IMR-90 (cell line): ENCODE measurements around the gene MAFF. TPM values are rescaled to one million over a fixed set of nuclear protein-coding genes. Genes with fewer than 3 reads are reported as not detected.
A peak's percentile ranks its signal among the peaks of the same experiment; 100 is the strongest.

Source experiments
- ATAC-seq: fragments of 200-7000 bp; cut with Tn5 transposase; 2 replicates; pipeline ENCODE4 v1.9.1; 2020; ENCODE audit warnings: low read depth, mild to moderate bottlenecking, moderate library complexity
- BruUV-seq: library from RNA; stranded (reverse); fragments of 400-500 nt; replicated peaks from 2 replicates; lab custom pipeline; 2021; lab: Mats Ljungman, UMichigan
- CTCF ChIA-PET: fragments of 300-600 bp; formaldehyde crosslinking; extraction: SDS; loops from one replicate; lab custom pipeline; 2021; ENCODE audit warnings: antibody characterized with exemption; lab: Yijun Ruan, JAX
- POLR2A ChIA-PET: fragments of 300-600 bp; sonication (Branson Sonifier 250); formaldehyde crosslinking; loops from one replicate; lab custom pipeline; 2022; ENCODE audit warnings: antibody characterized with exemption; ENCODE audit not compliant: unreplicated experiment; lab: Charles Lee
- DNase-seq: peaks from one replicate; pipeline ENCODE4 v3.0.0; 2013
- H2AFZ ChIP-seq: replicated peaks from 2 replicates; pipeline ENCODE3; 2013; ENCODE audit warnings: low read length, mild to moderate bottlenecking; ENCODE audit not compliant: poor library complexity
- H2AK5ac ChIP-seq: 2 replicates; pipeline ENCODE4 v1.6.1; 2013; ENCODE audit warnings: low read depth, low read length, inconsistent platforms
- H2AK9ac ChIP-seq: replicated peaks from 2 replicates; pipeline ENCODE3; 2013; ENCODE audit warnings: mild to moderate bottlenecking, low read depth, low read length, moderate library complexity; ENCODE audit not compliant: poor library complexity
- H2BK120ac ChIP-seq: 2 replicates; pipeline ENCODE4 v1.6.1; 2013; ENCODE audit warnings: low read depth, low read length, inconsistent platforms
- H2BK15ac ChIP-seq: 3 replicates; pipeline ENCODE4 v1.6.1; 2013; ENCODE audit warnings: low read depth, low read length, inconsistent platforms
- H2BK20ac ChIP-seq: 2 replicates; pipeline ENCODE4 v1.6.1; 2013; ENCODE audit warnings: low read depth, mild to moderate bottlenecking, inconsistent platforms, low read length, moderate library complexity
- H2BK5ac ChIP-seq: 2 replicates; pipeline ENCODE4 v1.6.1; 2013; ENCODE audit warnings: mild to moderate bottlenecking, low read depth, low read length, inconsistent platforms; ENCODE audit not compliant: poor library complexity, severe bottlenecking
- H3K14ac ChIP-seq: replicated peaks from 2 replicates; pipeline ENCODE4 v1.6.1; 2013; ENCODE audit warnings: low read depth, low read length, inconsistent platforms
- H3K18ac ChIP-seq: 2 replicates; pipeline ENCODE4 v1.6.1; 2013; ENCODE audit warnings: low read depth, low read length, control low read depth
- H3K23ac ChIP-seq: 2 replicates; pipeline ENCODE4 v1.6.1; 2013; ENCODE audit warnings: low read depth, low read length, inconsistent platforms
- H3K27ac ChIP-seq: 2 replicates; pipeline ENCODE4 v1.5.1; 2013; ENCODE audit warnings: mild to moderate bottlenecking, control low read depth, low read length; ENCODE audit not compliant: insufficient read depth
- H3K27me3 ChIP-seq: 2 replicates; pipeline ENCODE4 v1.6.1; 2013; ENCODE audit warnings: low read length; ENCODE audit not compliant: control insufficient read depth, insufficient read depth
- H3K36me3 ChIP-seq: 2 replicates; pipeline ENCODE4 v1.6.1; 2013; ENCODE audit warnings: low read length, mixed read lengths; ENCODE audit not compliant: control insufficient read depth, insufficient read depth
- H3K4ac ChIP-seq: 2 replicates; pipeline ENCODE4 v1.6.1; 2013; ENCODE audit warnings: low read depth, low read length, inconsistent platforms
- H3K4me1 ChIP-seq: 2 replicates; pipeline ENCODE4 v1.6.1; 2013; ENCODE audit warnings: low read length, mixed read lengths; ENCODE audit not compliant: control insufficient read depth, insufficient read depth
- H3K4me2 ChIP-seq: 2 replicates; pipeline ENCODE4 v1.6.1; 2013; ENCODE audit warnings: low read depth, mild to moderate bottlenecking, control low read depth, low read length, moderate library complexity
- H3K4me3 ChIP-seq: 2 replicates; pipeline ENCODE4 v1.5.1; 2013; ENCODE audit warnings: low read depth, mild to moderate bottlenecking, control low read depth, low read length, moderate library complexity; ENCODE audit not compliant: insufficient read depth
- H3K56ac ChIP-seq: 2 replicates; pipeline ENCODE4 v1.6.1; 2013; ENCODE audit warnings: low read length, inconsistent platforms; ENCODE audit not compliant: insufficient read depth; ENCODE audit errors: extremely low read depth
- H3K79me1 ChIP-seq, 2 experiments: 2 replicates each; pipeline ENCODE4 v1.6.1; 2013; ENCODE audit warnings: low read length in 2 of 2, inconsistent platforms in 1 of 2, low read depth in 1 of 2
- H3K9ac ChIP-seq: 2 replicates; pipeline ENCODE4 v1.6.1; 2013; ENCODE audit warnings: low read depth, low read length, control low read depth
- H3K9me1 ChIP-seq: 2 replicates; pipeline ENCODE4 v1.6.1; 2013; ENCODE audit warnings: low read length, inconsistent platforms; ENCODE audit not compliant: insufficient read depth
- H3K9me3 ChIP-seq: 2 replicates; pipeline ENCODE4 v1.6.1; 2013; ENCODE audit warnings: low read length; ENCODE audit not compliant: control insufficient read depth, insufficient read depth
- H4K20me1 ChIP-seq: 2 replicates; pipeline ENCODE4 v1.6.1; 2013; ENCODE audit warnings: low read length, inconsistent platforms; ENCODE audit not compliant: insufficient read depth
- H4K5ac ChIP-seq: 2 replicates; pipeline ENCODE4 v1.6.1; 2013; ENCODE audit warnings: mild to moderate bottlenecking, low read depth, low read length, control low read depth
- H4K8ac ChIP-seq, 2 experiments: 2 replicates each; pipeline ENCODE4 v1.6.1; 2013; ENCODE audit warnings: low read depth in 2 of 2, low read length in 2 of 2, control low read depth in 1 of 2, inconsistent platforms in 1 of 2
- H4K91ac ChIP-seq: 2 replicates; pipeline ENCODE4 v1.6.1; 2013; ENCODE audit warnings: low read depth, low read length, inconsistent platforms; ENCODE audit not compliant: insufficient read depth
- CEBPB ChIP-seq: IDR thresholded peaks from 2 replicates; pipeline ENCODE4 v1.6.1; 2012; ENCODE audit warnings: low read depth, low read length, improper control_type of control experiment
- CHD1 ChIP-seq: IDR thresholded peaks from 2 replicates; pipeline ENCODE4 v1.6.1; 2012; ENCODE audit warnings: low read depth, low read length, improper control_type of control experiment
- FOS ChIP-seq: fragments of 150-350 bp; IDR thresholded peaks from 2 replicates; pipeline ENCODE4 v1.6.1; 2016; ENCODE audit warnings: low read depth, low read length
- MAFK ChIP-seq: IDR thresholded peaks from 2 replicates; pipeline ENCODE4 v1.6.1; 2012; ENCODE audit warnings: low read depth, low read length, improper control_type of control experiment
- MAZ ChIP-seq: IDR thresholded peaks from 2 replicates; pipeline ENCODE4 v1.6.1; 2012; ENCODE audit warnings: low read depth, mild to moderate bottlenecking, low read length, improper control_type of control experiment, moderate library complexity, borderline replicate concordance
- MXI1 ChIP-seq: IDR thresholded peaks from 2 replicates; pipeline ENCODE4 v1.6.1; 2012; ENCODE audit warnings: low read depth, mild to moderate bottlenecking, low read length, moderate library complexity, borderline replicate concordance
- NFE2L2 ChIP-seq: fragments of 150-350 bp; IDR thresholded peaks from 2 replicates; pipeline ENCODE4 v1.6.1; 2016; ENCODE audit warnings: low read depth, mild to moderate bottlenecking, low read length
- POLR2A ChIP-seq: IDR thresholded peaks from 2 replicates; pipeline ENCODE4 v1.6.1; 2012; ENCODE audit warnings: mild to moderate bottlenecking, low read depth, low read length
- RAD21 ChIP-seq: IDR thresholded peaks from 2 replicates; pipeline ENCODE4 v1.6.1; 2012; ENCODE audit warnings: low read length, improper control_type of control experiment
- RCOR1 ChIP-seq: IDR thresholded peaks from 2 replicates; pipeline ENCODE4 v1.6.1; 2012; ENCODE audit warnings: mild to moderate bottlenecking, low read length, improper control_type of control experiment; ENCODE audit not compliant: insufficient replicate concordance
- RFX5 ChIP-seq: IDR thresholded peaks from 2 replicates; pipeline ENCODE4 v1.8.0; 2012; ENCODE audit warnings: low read depth, mild to moderate bottlenecking, low read length, moderate library complexity
- SMC3 ChIP-seq: fragments of 150-350 bp; IDR thresholded peaks from 2 replicates; pipeline ENCODE4 v1.6.1; 2016; ENCODE audit warnings: low read depth, mild to moderate bottlenecking, antibody characterized with exemption, low read length, moderate library complexity
- WGBS, 2 experiments: methylation state at CpG; one replicate each; pipeline versions ENCODE4 v1.1.5 to v1.1.7; 2013; ENCODE audit warnings: missing lambda C conversion rate in 2 of 2; ENCODE audit not compliant: insufficient read length in 1 of 2; ENCODE audit errors: extremely low coverage in 2 of 2; 5-methylcytosine and 5-hydroxymethylcytosine counted together
- dilution Hi-C: fragments of 300-500 bp; cut with HindIII; formaldehyde crosslinking; loops from one replicate; pipeline ENCODE4 v1.14.3; 2018; ENCODE audit warnings: low sequenced_read_pairs; ENCODE audit not compliant: unreplicated experiment
- in situ Hi-C: fragments of 300-500 bp; cut with MboI; formaldehyde crosslinking; loops from 3 replicates; pipeline ENCODE4 v1.14.3; 2019; ENCODE audit warnings: low sequenced_read_pairs, inconsistent platforms, mixed read lengths
- intact Hi-C: fragments of 100-400 bp; cut with micrococcal nuclease; formaldehyde crosslinking; loops from 2 replicates; pipeline ENCODE4 v1.10.0; 2022
- polyA plus RNA-seq, 3 experiments: library from polyadenylated mRNA; depleted of rRNA; stranded (reverse); fragments of >200 nt; gene quantifications; 2 replicates each; pipeline ENCODE4 v1.2.3, GENCODE V29; 2012; ENCODE audit warnings: low replicate concordance in 1 of 3
- total RNA-seq: library from RNA; depleted of rRNA; stranded (reverse); fragments of >200 nt; gene quantifications from 2 replicates; pipeline ENCODE4 v1.2.3, GENCODE V29; 2012
- TF ChIP-seq, protein P1 (sequence below): fragments of 150-350 bp; IDR thresholded peaks from 2 replicates; pipeline ENCODE4 v1.6.1; 2017; ENCODE audit warnings: mild to moderate bottlenecking, antibody characterized with exemption, low read length, low read depth
- TF ChIP-seq, protein P2 (sequence below): conservative IDR thresholded peaks from 2 replicates; pipeline ENCODE4 v1.5.1; 2012; ENCODE audit warnings: mild to moderate bottlenecking, low read depth, low read length, improper control_type of control experiment

MAFF gene
- total and polyA plus RNA-seq, 2 of the 4 experiments (the other 2 are of a cell fraction), result 18.3 to 25.9 TPM

DNA sequence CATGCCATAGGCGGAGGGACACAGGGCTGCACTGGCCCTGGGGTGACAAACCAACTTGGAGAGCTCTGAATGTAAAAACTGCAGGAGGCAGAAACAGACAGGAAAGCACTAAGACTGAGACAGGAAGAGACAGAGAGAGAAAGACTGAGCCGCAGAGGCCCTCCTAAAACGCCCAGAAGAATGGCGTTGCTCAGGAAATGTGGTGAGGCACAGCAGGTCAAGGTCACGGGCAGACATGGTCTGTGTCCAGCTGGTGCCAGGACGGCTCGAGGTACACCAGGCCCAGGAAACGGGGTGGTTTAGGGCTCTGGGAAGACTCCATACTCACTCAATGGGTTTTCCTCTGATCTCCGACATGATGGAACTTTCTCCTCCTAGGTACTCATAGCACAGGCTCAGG, 29.1 kb downstream of the MAFF start:
- Histone ChIP-seq H4K5ac (no peak overlapping the region), H3K4ac (peak overlapping the region; percentile 22; the same call in 1 of the 2 replicates), H3K27me3 (no peaks in the 10 kb centered on the region), H4K20me1 (peaks cover 5% of the 10 kb centered on the region; the same call in 1 of the 2 replicates), H3K56ac (no peak overlapping the region), H2BK20ac (no peak overlapping the region), H3K4me3 (no peak overlapping the region), H3K9me3 (no peaks in the 10 kb centered on the region), H4K8ac (no peak overlapping the region), H3K4me1 (peaks cover 19% of the 10 kb centered on the region), H2BK5ac (no peak overlapping the region), H3K27ac (no peak overlapping the region), H2BK120ac (no peak overlapping the region), H4K91ac (no peak overlapping the region), H3K79me1 (peaks cover 24 to 83% of the 10 kb centered on the region in 2 experiments), H3K36me3 (peaks cover 73% of the 10 kb centered on the region), H3K14ac (no peak overlapping the region), H3K23ac (no peak overlapping the region), H2AK5ac (no peak overlapping the region; the same call in none of the 2 replicates), H2AK9ac (peak overlapping the region; percentile 38), H3K18ac (no peak overlapping the region), H3K9me1 (peaks cover 27% of the 10 kb centered on the region), H3K4me2 (no peak overlapping the region), H2BK15ac (no peak overlapping the region), H2AFZ (no peak overlapping the region), H3K9ac (no peak overlapping the region)
- no TSS peak for BruUV-seq
- intact Hi-C loops, result no loop called here
- DNase-seq (no peak), ATAC-seq (no peak)
- TF ChIP-seq RFX5 (no peak), FOS (no peak), SMC3 (no peak), MAZ (no peak), CEBPB (no peak), RAD21 (no peak), POLR2A (no peak), RCOR1 (no peak), CHD1 (no peak), MAFK (no peak), NFE2L2 (no peak), MXI1 (no peak)
- TF ChIP-seq, protein P1, sequence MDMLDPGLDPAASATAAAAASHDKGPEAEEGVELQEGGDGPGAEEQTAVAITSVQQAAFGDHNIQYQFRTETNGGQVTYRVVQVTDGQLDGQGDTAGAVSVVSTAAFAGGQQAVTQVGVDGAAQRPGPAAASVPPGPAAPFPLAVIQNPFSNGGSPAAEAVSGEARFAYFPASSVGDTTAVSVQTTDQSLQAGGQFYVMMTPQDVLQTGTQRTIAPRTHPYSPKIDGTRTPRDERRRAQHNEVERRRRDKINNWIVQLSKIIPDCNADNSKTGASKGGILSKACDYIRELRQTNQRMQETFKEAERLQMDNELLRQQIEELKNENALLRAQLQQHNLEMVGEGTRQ, result no peak
- TF ChIP-seq, protein P2, sequence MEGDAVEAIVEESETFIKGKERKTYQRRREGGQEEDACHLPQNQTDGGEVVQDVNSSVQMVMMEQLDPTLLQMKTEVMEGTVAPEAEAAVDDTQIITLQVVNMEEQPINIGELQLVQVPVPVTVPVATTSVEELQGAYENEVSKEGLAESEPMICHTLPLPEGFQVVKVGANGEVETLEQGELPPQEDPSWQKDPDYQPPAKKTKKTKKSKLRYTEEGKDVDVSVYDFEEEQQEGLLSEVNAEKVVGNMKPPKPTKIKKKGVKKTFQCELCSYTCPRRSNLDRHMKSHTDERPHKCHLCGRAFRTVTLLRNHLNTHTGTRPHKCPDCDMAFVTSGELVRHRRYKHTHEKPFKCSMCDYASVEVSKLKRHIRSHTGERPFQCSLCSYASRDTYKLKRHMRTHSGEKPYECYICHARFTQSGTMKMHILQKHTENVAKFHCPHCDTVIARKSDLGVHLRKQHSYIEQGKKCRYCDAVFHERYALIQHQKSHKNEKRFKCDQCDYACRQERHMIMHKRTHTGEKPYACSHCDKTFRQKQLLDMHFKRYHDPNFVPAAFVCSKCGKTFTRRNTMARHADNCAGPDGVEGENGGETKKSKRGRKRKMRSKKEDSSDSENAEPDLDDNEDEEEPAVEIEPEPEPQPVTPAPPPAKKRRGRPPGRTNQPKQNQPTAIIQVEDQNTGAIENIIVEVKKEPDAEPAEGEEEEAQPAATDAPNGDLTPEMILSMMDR, result no peak
- in situ Hi-C loops, result no loop called here
- ChIA-PET CTCF (no interaction called here), POLR2A (no interaction called here)
- dilution Hi-C loops, result no loop called here
- WGBS, 2 experiments, result 100% methylated on average over 2 of the region's 9 CpGs; no CpG with 5 or more reads in 1 of the 2 experiments
